GM21619 (cell line): ENCODE measurements around the gene C5orf63.
"Not testable (repeated sequence)": the region's sequence is repeated elsewhere in the genome, so short reads cannot be mapped to it uniquely, and the experiment has no call there.

Source experiments
- ATAC-seq: cut with Tn5 transposase; IDR thresholded peaks from one replicate; pipeline ENCODE4 v1.9.1; 2021; ENCODE audit not compliant: unreplicated experiment

C5orf63 gene

DNA sequence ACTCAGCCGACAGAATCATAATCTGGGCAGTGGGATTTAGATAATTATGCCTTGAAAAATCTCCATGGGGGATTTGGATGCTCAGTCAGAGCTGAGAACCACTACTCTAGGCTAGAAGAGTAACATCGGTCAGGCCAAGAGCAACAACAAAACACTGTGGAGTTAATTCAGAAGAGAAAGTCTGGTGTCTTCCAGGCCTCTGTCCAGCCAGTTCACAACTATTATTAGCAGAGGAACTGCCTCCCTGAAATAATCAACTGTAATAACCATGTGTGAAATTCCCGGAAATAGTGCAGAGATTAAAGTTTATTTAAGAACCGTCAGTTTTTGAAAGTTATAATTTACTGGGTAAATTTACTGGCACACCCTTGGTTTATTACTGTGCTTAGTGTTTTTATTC lies 34.8 kb downstream of the C5orf63 start:
- ATAC-seq = no peak

DNA sequence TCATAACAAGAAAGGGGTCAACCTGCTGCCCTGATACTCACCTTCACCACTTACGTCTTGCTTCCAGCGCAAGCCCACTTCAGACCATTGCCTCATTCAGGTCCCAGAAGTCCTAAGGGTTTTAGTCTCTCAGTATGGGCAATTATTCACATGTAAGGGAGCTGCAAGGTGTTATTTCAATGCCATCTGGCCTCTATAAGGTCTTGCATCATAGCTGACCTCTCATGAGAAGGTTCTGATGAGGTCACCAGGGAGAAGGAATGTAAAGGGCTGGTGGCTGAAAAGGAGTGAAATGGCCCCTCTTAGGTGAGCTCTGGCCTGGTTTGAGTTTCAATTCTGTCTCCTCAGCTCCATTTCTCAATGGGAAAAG lies 41.5 kb downstream of the C5orf63 start:
- no peak for ATAC-seq

DNA sequence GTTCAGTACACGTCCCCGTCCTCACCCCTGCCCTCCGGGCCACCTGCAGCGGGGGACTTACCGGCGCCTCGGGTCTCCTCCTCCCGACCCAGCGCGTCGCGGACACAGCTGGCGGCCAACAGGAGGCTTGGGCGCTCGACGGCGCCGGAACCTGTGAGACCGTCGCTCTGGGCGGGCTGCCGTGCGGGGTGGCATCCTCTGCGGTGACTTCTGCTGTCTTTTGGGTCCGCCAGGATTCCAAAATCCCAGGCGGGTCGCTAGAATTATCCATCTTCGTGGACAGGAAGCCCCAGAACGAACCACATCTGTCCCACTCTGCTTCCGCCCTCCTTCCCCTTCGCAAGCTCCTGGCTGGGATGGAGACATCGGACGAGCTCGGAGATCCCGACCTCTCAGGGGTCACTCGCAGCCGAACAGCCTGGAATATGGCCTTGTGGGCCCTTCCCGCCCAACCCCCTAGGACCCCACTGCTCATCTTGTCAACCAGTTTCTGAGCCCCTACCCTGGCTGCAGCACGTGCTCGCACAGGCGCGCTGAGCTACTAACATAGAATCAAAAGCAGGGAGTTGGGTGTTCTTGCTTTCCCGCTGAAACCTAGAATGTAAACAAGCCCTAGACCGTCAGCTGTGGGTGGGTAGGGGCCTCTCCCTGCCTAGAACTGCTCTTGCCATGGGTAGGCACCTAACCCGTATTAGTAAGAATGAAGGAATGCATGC lies 42.0 kb downstream of the C5orf63 start:
- peak; percentile 15 for ATAC-seq

DNA sequence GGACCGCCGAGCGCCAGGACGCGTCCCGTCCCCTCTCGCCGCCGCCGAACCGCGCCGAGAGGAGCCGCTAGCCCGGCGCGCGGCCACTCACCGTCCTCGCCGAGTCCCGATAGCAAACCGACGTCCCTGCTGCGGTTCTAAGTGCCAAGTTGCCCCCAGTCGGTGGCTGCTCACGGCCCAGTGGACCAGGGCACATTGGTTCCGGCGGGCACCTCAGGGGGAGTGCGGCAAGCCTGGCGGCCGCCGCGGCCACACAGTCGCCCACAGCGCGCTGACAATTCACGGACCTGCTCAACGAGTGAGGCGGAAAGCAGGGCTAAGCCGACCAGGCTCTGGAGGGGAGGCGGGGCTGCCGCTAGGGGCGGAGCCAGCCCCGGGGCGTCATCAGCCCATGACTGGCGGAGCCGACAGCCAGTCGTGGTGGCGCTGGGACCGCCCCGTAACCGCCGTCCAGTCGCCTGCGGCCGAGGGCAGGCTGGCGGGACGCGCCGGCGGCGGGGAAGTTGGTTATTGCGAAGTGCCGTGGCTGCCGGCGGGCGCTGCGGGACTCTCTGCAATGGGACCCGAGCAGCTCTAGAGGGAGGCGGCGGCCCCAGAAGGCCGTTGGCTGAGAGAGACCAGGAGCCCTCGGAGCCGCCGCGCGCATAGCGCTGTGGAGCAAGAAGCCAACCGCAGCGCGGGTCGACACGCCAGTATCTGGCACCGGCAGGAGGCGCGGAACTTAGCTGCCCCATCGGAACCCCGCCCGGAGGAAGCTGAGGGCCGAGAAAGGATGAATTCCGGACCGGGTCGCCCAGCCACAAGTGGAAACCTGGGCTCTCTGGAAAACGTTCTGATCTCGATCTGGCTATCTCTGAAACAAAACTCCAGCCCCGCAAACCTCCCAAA lies 42.8 kb downstream of the C5orf63 start, which contains the start of gene MARCHF3:
Gene MARCHF3, minus strand, starts transcription at position 300 of the 888 bp plus-strand sequence. CDS start 112,387 bp downstream, outside the sequence.
- peak; percentile 92 for ATAC-seq

DNA sequence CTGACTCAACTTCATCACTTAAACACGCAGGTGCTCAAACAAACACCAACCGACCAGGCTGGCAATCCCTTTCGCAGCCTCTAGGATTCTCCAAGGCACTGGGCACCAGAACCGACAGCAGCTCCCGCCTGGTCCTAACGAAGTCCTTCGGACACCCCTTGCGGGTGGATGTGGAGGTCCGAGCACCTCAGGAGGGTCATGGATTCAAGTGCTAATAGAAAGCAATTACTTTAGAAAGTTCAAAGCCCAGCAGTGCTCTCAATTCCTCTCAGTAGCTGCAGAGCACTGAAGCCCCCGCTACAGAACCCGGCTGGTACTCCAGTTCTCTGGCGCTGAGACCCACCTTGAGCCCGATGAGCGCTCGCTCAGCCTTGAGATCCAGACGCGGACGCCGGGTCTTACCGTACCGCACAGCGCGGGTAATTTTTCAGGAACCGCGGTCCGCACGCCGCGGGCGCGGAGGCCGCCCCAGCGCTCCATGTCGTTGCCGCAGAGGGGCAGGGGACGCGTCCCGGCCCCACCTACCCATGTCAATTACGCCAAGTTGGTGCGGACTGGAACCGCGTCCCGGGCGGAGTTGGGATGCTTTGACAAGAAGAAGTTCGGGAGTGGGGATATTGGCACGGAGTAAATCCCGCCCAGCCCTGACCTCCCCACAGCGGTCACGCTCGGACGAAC lies 43.6 kb downstream of the C5orf63 start:
- ATAC-seq = peak; percentile 5

GRCh38 chr5:127028822-127029457 lies 44.4 kb downstream of the C5orf63 start:
- ATAC-seq = no peak

- ATAC-seq = no peak
Observed at GRCh38 chr5:127027539-127027938, 45.8 kb downstream of the C5orf63 start.

- no peak for ATAC-seq
Observed at GRCh38 chr5:127026166-127026565, 47.1 kb downstream of the C5orf63 start.

- no peak for ATAC-seq
Observed at GRCh38 chr5:127025467-127025866, 47.8 kb downstream of the C5orf63 start.

DNA sequence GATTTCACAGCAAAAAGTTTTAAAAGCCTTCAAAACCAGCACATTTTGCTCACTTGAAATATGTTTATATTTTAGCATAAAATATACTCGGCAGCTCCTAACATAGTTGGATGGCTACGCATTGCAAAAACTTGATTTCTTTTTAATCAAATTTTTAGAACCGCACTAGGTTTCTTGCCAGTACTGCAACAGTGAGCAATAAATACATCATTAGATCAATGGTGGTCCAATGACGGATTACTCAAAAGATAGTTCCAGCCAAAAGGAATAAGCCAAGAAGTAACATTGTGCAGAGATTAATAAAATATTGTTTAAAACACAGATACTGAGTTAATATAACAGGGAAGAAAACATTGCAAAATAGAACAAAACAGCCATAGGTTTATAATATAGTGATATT lies 48.5 kb downstream of the C5orf63 start:
- ATAC-seq = no peak

- not testable (repeated sequence) for ATAC-seq
Observed at GRCh38 chr5:127023552-127024191, 49.6 kb downstream of the C5orf63 start.

GRCh38 chr5:127022846-127023245 lies 50.5 kb downstream of the C5orf63 start:
- ATAC-seq = no peak

- ATAC-seq = peak; percentile 59
Observed at GRCh38 chr5:127019928-127020327, 53.4 kb downstream of the C5orf63 start.

- ATAC-seq = not testable (repeated sequence)
Observed at GRCh38 chr5:127016722-127017121, 56.6 kb downstream of the C5orf63 start.

- ATAC-seq = no peak
Observed at GRCh38 chr5:127015716-127016115, 57.6 kb downstream of the C5orf63 start.

DNA sequence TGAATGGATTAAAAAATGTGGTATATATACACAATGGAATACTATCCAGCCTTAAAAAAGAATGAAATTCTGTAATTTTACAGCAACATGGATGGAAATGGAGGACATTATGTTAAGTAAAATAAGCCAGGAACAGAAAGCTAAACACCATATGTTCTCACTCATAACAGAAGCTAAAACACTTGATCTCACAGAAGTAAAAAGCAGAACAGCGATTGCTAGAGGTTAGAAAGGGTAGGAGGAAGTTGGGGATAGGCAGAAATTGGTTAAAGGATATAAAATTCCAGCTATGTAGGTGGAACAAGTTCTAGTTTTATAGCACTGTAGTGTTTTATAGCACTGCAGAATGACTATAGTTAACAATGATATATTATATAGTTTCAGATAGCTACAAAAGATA lies 58.7 kb downstream of the C5orf63 start:
- ATAC-seq = no peak

DNA sequence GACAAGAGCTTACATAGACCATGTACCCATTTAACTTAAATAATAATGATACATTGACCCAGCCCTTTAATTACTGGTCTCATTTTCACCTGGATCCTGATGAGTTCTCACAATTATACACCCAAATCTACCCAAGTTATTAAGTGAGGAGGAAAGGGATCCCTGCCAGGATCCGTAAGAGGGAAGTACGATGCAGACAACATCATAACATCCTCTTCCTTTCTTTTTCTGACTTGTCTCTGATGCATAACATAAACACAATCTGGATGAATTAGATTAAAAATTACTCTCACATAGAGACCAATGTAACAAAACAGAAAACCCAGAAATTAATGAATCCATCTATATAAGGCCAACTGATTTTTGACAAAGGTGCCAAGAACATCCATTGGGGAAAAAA lies 59.9 kb downstream of the C5orf63 start:
- ATAC-seq = no peak

- ATAC-seq = no peak
Observed at GRCh38 chr5:127012916-127013315, 60.4 kb downstream of the C5orf63 start.

- peak; percentile 79 for ATAC-seq
Observed at GRCh38 chr5:127011961-127012644, 61.2 kb downstream of the C5orf63 start.

DNA sequence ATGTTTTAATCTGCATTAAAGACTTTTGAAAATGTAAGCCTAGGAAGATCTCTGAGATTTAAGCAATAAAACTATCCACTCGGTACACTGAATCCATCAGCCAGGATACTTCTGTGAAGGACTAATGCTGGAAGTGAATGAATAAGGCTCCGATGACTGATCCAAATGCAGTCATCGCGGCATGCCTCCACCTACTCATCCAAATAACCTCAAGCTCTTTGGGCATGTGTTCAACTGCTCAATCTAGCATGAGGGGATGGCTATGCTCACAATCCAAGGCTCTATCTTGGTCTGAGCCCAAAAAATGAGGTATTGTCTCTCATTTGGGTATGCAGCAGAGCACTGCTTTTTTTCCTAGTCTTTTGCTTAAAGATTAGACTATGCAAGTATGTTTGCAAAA lies 62.1 kb downstream of the C5orf63 start:
- no peak for ATAC-seq
